A549 (cell line): ENCODE data around the gene CNIH2. TPM values are rescaled to one million over a fixed set of nuclear protein-coding genes. Genes with fewer than 3 reads are reported as not detected.

Experiments used
- ATAC-seq, 2 experiments: fragments of 200-7000 bp in 1 of 2; fragments of >200 bp in 1 of 2; cut with Nextera tagmentation in 1 of 2; cut with Tn5 transposase in 1 of 2; 3 replicates each; pipeline versions ENCODE4 v1.8.0 to v1.9.1; 2018 to 2020; ENCODE audit warnings: mild to moderate bottlenecking in 1 of 2, moderate library complexity in 1 of 2
- CTCF ChIA-PET: fragments of 300-600 bp; sonication (Branson Sonifier 250); formaldehyde crosslinking; extraction: SDS; loops from one replicate; lab custom pipeline; 2021; ENCODE audit warnings: antibody characterized with exemption, inconsistent platforms; lab: Yijun Ruan, JAX
- POLR2A ChIA-PET: fragments of 350-600 bp; formaldehyde crosslinking; extraction: SDS; loops from one replicate; lab custom pipeline; 2021; ENCODE audit warnings: antibody characterized with exemption, inconsistent platforms; lab: Yijun Ruan, JAX
- DNase-seq, 2 experiments: peaks; one replicate each; pipeline versions ENCODE4 v3.0.0 to v3.0.0-alpha.2; 2011 to 2016; ENCODE audit warnings: low read depth in 1 of 2, low spot score in 1 of 2
- FAIRE-seq: peaks from 2 replicates; lab custom pipeline; 2011; peaks lifted over from hg19 to GRCh38; lab: Jason Lieb, UNC
- H3K27ac ChIP-seq, 2 experiments: fragments of >200 bp; sonication (Bioruptor Twin); formaldehyde crosslinking; 3 replicates each; pipeline ENCODE4 v1.5.1; 2016 to 2017
- H3K4me1 ChIP-seq: fragments of >200 bp; sonication (Bioruptor Twin); formaldehyde crosslinking; 3 replicates; pipeline ENCODE4 v1.6.1; 2016
- H3K4me2 ChIP-seq: fragments of >200 bp; sonication (Bioruptor Twin); formaldehyde crosslinking; 3 replicates; pipeline ENCODE4 v1.6.1; 2016
- H3K4me3 ChIP-seq: fragments of >200 bp; sonication (Bioruptor Twin); formaldehyde crosslinking; 3 replicates; pipeline ENCODE4 v1.5.1; 2016
- H3K9me3 ChIP-seq: fragments of >200 bp; sonication (Bioruptor Twin); formaldehyde crosslinking; 3 replicates; pipeline ENCODE4 v1.6.1; 2016
- CBX2 ChIP-seq: fragments of 200-600 bp; sonication (generic); IDR thresholded peaks from 2 replicates; pipeline ENCODE4 v1.6.1; 2016; ENCODE audit warnings: low read depth, mild to moderate bottlenecking, borderline replicate concordance
- CTCF ChIP-seq: fragments of >200 bp; sonication (Bioruptor Twin); formaldehyde crosslinking; IDR thresholded peaks from 3 replicates; pipeline ENCODE4 v1.5.1; 2016
- EHF ChIP-seq: fragments of 250-450 bp; sonication (Bioruptor Pico); IDR thresholded peaks from 2 replicates; pipeline ENCODE4 v1.5.0; 2020; ENCODE audit warnings: mild to moderate bottlenecking
- EP300 ChIP-seq, 2 experiments: fragments of >200 bp; sonication (Bioruptor Twin); formaldehyde crosslinking; IDR thresholded peaks; 2 replicates in 1 of 2; 3 replicates in 1 of 2; pipeline ENCODE4 v1.6.1; 2016 to 2017
- FOSL2 ChIP-seq, 2 experiments: fragments of 450-650 bp in 1 of 2; fragments of >200 bp in 1 of 2; sonication (Bioruptor Twin) in 1 of 2; formaldehyde crosslinking; IDR thresholded peaks; 2 replicates each; pipeline versions ENCODE4 v1.5.0 to v1.6.1; 2016 to 2020; ENCODE audit warnings: mild to moderate bottlenecking in 1 of 2, moderate library complexity in 1 of 2
- HES2 ChIP-seq: fragments of >200 bp; sonication (Bioruptor Twin); formaldehyde crosslinking; IDR thresholded peaks from 2 replicates; pipeline ENCODE4 v1.6.1; 2016
- HOXA7 ChIP-seq: fragments of 250-450 bp; sonication (Bioruptor Pico); IDR thresholded peaks from 2 replicates; pipeline ENCODE4 v1.5.0; 2020; ENCODE audit warnings: mild to moderate bottlenecking, moderate library complexity
- HOXB13 ChIP-seq: fragments of 250-450 bp; sonication (Bioruptor Pico); IDR thresholded peaks from 2 replicates; pipeline ENCODE4 v1.5.0; 2020; ENCODE audit warnings: low read depth, mild to moderate bottlenecking, moderate library complexity
- JUN ChIP-seq, 2 experiments: fragments of >200 bp; sonication (Bioruptor Twin); formaldehyde crosslinking; IDR thresholded peaks; 2 replicates in 1 of 2; 3 replicates in 1 of 2; pipeline ENCODE4 v1.6.1; 2016 to 2017
- MAX ChIP-seq: IDR thresholded peaks from 2 replicates; pipeline ENCODE4 v1.6.1; 2012
- MYC ChIP-seq: IDR thresholded peaks from 2 replicates; pipeline ENCODE4 v1.6.1; 2012; ENCODE audit warnings: mild to moderate bottlenecking, inconsistent platforms, low read length, improper control_type of control experiment, borderline replicate concordance
- NFE2L2 ChIP-seq: fragments of 150-350 bp; conservative IDR thresholded peaks from 2 replicates; pipeline ENCODE4 v1.6.1; 2014; ENCODE audit warnings: low read length
- POLR2A ChIP-seq: IDR thresholded peaks from 2 replicates; pipeline ENCODE4 v1.6.1; 2012; ENCODE audit warnings: mild to moderate bottlenecking, low read length
- RAD21 ChIP-seq, 2 experiments: fragments of >200 bp in 1 of 2; sonication (Bioruptor Twin) in 1 of 2; formaldehyde crosslinking in 1 of 2; IDR thresholded peaks in 1 of 2; conservative IDR thresholded peaks in 1 of 2; 2 replicates in 1 of 2; 3 replicates in 1 of 2; pipeline ENCODE4 v1.6.1; 2012 to 2018; ENCODE audit warnings: inconsistent platforms in 1 of 2
- RCOR1 ChIP-seq: fragments of 150-350 bp; IDR thresholded peaks from 2 replicates; pipeline ENCODE4 v1.6.1; 2014; ENCODE audit warnings: antibody characterized with exemption, low read length, low read depth
- ZC3H11A ChIP-seq: fragments of 450-650 bp; IDR thresholded peaks from 2 replicates; pipeline ENCODE4 v1.6.1; 2014; ENCODE audit warnings: antibody characterized with exemption, mild to moderate bottlenecking
- WGBS: methylation state at CpG from one replicate; pipeline ENCODE4 v1.1.6; 2017; ENCODE audit errors: missing lambda C conversion rate; 5-methylcytosine and 5-hydroxymethylcytosine counted together
- polyA plus RNA-seq, 4 experiments: library from polyadenylated mRNA; depleted of rRNA in 3 of 4; stranded (reverse); fragments of >200 nt; fragmentation: RNase III in 1 of 4; extraction: RNeasy Plus Mini Kit Qiagen cat#74134 plus additional on column Dnase treatment in 1 of 4; gene quantifications; 2 replicates in 3 of 4; 3 replicates in 1 of 4; pipeline ENCODE4 v1.2.3, GENCODE V29; 2011 to 2017

CNIH2 gene
- polyA plus RNA-seq, 2 of the 4 experiments (the other 2 are of a cell fraction), result 0.98 to 1.1 TPM

GRCh38 chr11:66237867-66238266 lies 40.1 kb upstream of the CNIH2 start:
- 86% methylated on average over 6 of the region's 6 CpGs for WGBS
- no peaks in the 10 kb centered on the region for H3K9me3 ChIP-seq
- H3K4me1 ChIP-seq, result no peaks in the 10 kb centered on the region
- TF ChIP-seq MAX, result no peak
- TF ChIP-seq, all 56 proteins: peak for 0
- no peak for ATAC-seq
- no peak overlapping the region for H3K4me3 ChIP-seq
- POLR2A ChIA-PET, result no interaction called here
- CTCF ChIA-PET, result interaction anchor here (1.2 to 4.1 kb wide), 3 partner anchors 15 to 20 kb away, joined by 4 to 38 read pairs (median 6); no protein-coding TSS in a partner anchor
- no peak for FAIRE-seq
- DNase-seq, result no peak
- no peak overlapping the region for H3K4me2 ChIP-seq
- no peak overlapping the region for H3K27ac ChIP-seq

GRCh38 chr11:66238786-66239413 lies 39.1 kb upstream of the CNIH2 start:
- POLR2A ChIA-PET, result no interaction called here
- Histone ChIP-seq H3K4me1 (no peaks in the 10 kb centered on the region), H3K9me3 (no peaks in the 10 kb centered on the region), H3K4me3 (no peak overlapping the region), H3K27ac (no peak overlapping the region), H3K4me2 (no peak overlapping the region)
- DNase-seq (no peak), ATAC-seq (no peak), FAIRE-seq (no peak)
- CTCF ChIA-PET, result interaction anchor here (1.2 to 1.5 kb wide), 3 partner anchors 14 to 21 kb away, joined by 3 to 6 read pairs (median 4); no protein-coding TSS in a partner anchor
- TF ChIP-seq NFE2L2 (no peak), CTCF (no peak), POLR2A (no peak), FOSL2 (IDR thresholded peaks at IDR 0.05) (no peak), FOSL2 (CRISPR knock-in tag; IDR thresholded peaks at IDR 0.05) (no peak)
- WGBS, result 93% methylated on average over 17 of the region's 17 CpGs

- Histone ChIP-seq H3K27ac (no peak overlapping the region), H3K4me3 (no peak overlapping the region), H3K4me1 (no peaks in the 10 kb centered on the region), H3K9me3 (no peaks in the 10 kb centered on the region), H3K4me2 (no peak overlapping the region)
- DNase-seq (no peak), ATAC-seq (no peak), FAIRE-seq (no peak)
- ChIA-PET POLR2A (no interaction called here), CTCF (interaction anchor here (1.2 to 1.5 kb wide), 2 partner anchors 17 to 21 kb away, joined by 3 to 6 read pairs; no protein-coding TSS in a partner anchor)
- TF ChIP-seq RAD21 (conservative IDR thresholded peaks at IDR 0.05 in 1 of 2, IDR thresholded peaks at IDR 0.05 in 1 of 2), result no peak
- 69% methylated on average over 3 of the region's 3 CpGs for WGBS
Measured at GRCh38 chr11:66239511-66239910, 38.5 kb upstream of the CNIH2 start.

GRCh38 chr11:66239998-66240780 lies 37.8 kb upstream of the CNIH2 start:
- 94% methylated on average over 25 of the region's 25 CpGs for WGBS
- CTCF ChIA-PET, result interaction anchor here (0.7 to 6.9 kb wide), 4 partner anchors 13 to 21 kb away, joined by 3 to 72 read pairs (median 5); no protein-coding TSS in a partner anchor

More at GRCh38 chr11:66239998-66240780, 37.8 kb upstream of the CNIH2 start:
- no peak overlapping the region for H3K27ac ChIP-seq
- H3K9me3 ChIP-seq, result no peaks in the 10 kb centered on the region
- H3K4me3 ChIP-seq, result no peak overlapping the region
- DNase-seq (no peak), ATAC-seq (no peak), FAIRE-seq (no peak)
- H3K4me1 ChIP-seq, result no peaks in the 10 kb centered on the region
- TF ChIP-seq CBX2 (no peak), HOXA7 (CRISPR knock-in tag) (no peak), HOXB13 (CRISPR knock-in tag) (no peak), HES2 (no peak), EP300 (IDR thresholded peaks at IDR 0.05) (no peak), JUN (IDR thresholded peaks at IDR 0.05) (no peak), MAX (no peak), MYC (no peak), ZC3H11A (no peak), EHF (no peak), RAD21 (conservative IDR thresholded peaks at IDR 0.05 in 1 of 2, IDR thresholded peaks at IDR 0.05 in 1 of 2) (no peak), RCOR1 (no peak)
- no peak overlapping the region for H3K4me2 ChIP-seq
- POLR2A ChIA-PET, result no interaction called here
